Measurements from ENCODE around the gene TBCCD1. TPM values are rescaled to one million over a fixed set of nuclear protein-coding genes. Genes with fewer than 3 reads are reported as not detected.
A peak's percentile ranks its signal among the peaks of the same experiment; 100 is the strongest.

The TBCCD1 gene
- polyA plus RNA-seq (2013) = 16.7 TPM

- Histone ChIP-seq H3K4me3 (ENCODE audit: control insufficient read depth in 1 of 7, extremely low read depth in 1 of 7, insufficient read depth in 4 of 7, low read depth in 2 of 7, low read length in 6 of 7) (peak within 1 kb of the TSS; percentile 89 to 97 (median 96)), H3K27ac (ENCODE audit: insufficient read depth in 1 of 2, low read depth in 1 of 2, low read length in 2 of 2, poor library complexity in 1 of 2, severe bottlenecking in 2 of 2) (peak within 1 kb of the TSS; percentile 67 to 93), H3K36me3 (ENCODE audit: control insufficient read depth in 4 of 4, insufficient read depth in 4 of 4, low read length in 3 of 4) (peaks cover 0 to 3% (median 2%) of the 10 kb centered on the region in 4 experiments), H3K9me3 (ENCODE audit: control extremely low read depth in 1 of 5, control insufficient read depth in 4 of 5, insufficient read depth in 2 of 5, low read depth in 1 of 5, low read length in 4 of 5) (no peaks in the 10 kb centered on the region), H3K27me3 (replicated peaks in 2 of 5; ENCODE audit: control insufficient read depth in 4 of 5, insufficient read depth in 5 of 5, low read length in 4 of 5) (no peaks in the 10 kb centered on the region), H3K4me1 (ENCODE audit: control extremely low read depth in 1 of 4, control insufficient read depth in 4 of 4, insufficient read depth in 4 of 4, low read length in 3 of 4) (peaks cover 24 to 39% (median 33%) of the 10 kb centered on the region in 4 experiments)
- ChIA-PET CTCF (interaction anchor here (1.1 to 1.6 kb wide), 2 partner anchors 10 to 590 kb away, joined by 3 to 8 read pairs; no protein-coding TSS in a partner anchor), POLR2A (interaction anchor here (0.5 kb wide), 1 partner anchor 41 kb away, joined by 3 read pairs; no protein-coding TSS in a partner anchor)
- 0% methylated on average over 57 of the region's 66 CpGs for WGBS (ENCODE audit: insufficient coverage)
- peak; percentile 92 to 94 (median 92) for DNase-seq
These were observed at the start of gene TBCCD1 for GRCh38 chr3:186567072-186567921. TBCCD1 (minus strand) TSS chr3:186567339; CDS start chr3:186564329, 3,010 bp downstream.

GRCh38 chr3:186616299-186616617 lies 49.1 kb upstream of the TBCCD1 start:
- no peak overlapping the region for H3K4me3 ChIP-seq (ENCODE audit: control insufficient read depth in 1 of 7, extremely low read depth in 1 of 7, insufficient read depth in 4 of 7, low read depth in 2 of 7, low read length in 6 of 7)
- no peaks in the 10 kb centered on the region for H3K36me3 ChIP-seq (ENCODE audit: control insufficient read depth in 4 of 4, insufficient read depth in 4 of 4, low read length in 3 of 4)
- peaks cover 0 to 17% (median 11%) of the 10 kb centered on the region in 4 experiments for H3K4me1 ChIP-seq (ENCODE audit: control extremely low read depth in 1 of 4, control insufficient read depth in 4 of 4, insufficient read depth in 4 of 4, low read length in 3 of 4)
- ChIA-PET CTCF (interaction anchor here (0.9 to 6.7 kb wide), 23 partner anchors 10 to 639 kb away, joined by 3 to 78 read pairs (median 6); partner anchors contain the start of gene EIF4A2), POLR2A (no interaction called here)
- H3K9me3 ChIP-seq (ENCODE audit: control extremely low read depth in 1 of 5, control insufficient read depth in 4 of 5, insufficient read depth in 2 of 5, low read depth in 1 of 5, low read length in 4 of 5) = no peaks in the 10 kb centered on the region
- DNase-seq = no peak
- WGBS (ENCODE audit: insufficient coverage) = 98% methylated on average over 5 of the region's 8 CpGs
- H3K27me3 ChIP-seq (replicated peaks in 2 of 5; ENCODE audit: control insufficient read depth in 4 of 5, insufficient read depth in 5 of 5, low read length in 4 of 5) = peaks cover 0 to 17% (median 13%) of the 10 kb centered on the region in 5 experiments
- H3K27ac ChIP-seq (ENCODE audit: insufficient read depth in 1 of 2, low read depth in 1 of 2, low read length in 2 of 2, poor library complexity in 1 of 2, severe bottlenecking in 2 of 2) = no peak overlapping the region

GRCh38 chr3:186614597-186615483 lies 47.7 kb upstream of the TBCCD1 start:
- Histone ChIP-seq H3K36me3 (ENCODE audit: control insufficient read depth in 4 of 4, insufficient read depth in 4 of 4, low read length in 3 of 4) (no peaks in the 10 kb centered on the region), H3K27ac (ENCODE audit: insufficient read depth in 1 of 2, low read depth in 1 of 2, low read length in 2 of 2, poor library complexity in 1 of 2, severe bottlenecking in 2 of 2) (no peak overlapping the region), H3K9me3 (ENCODE audit: control extremely low read depth in 1 of 5, control insufficient read depth in 4 of 5, insufficient read depth in 2 of 5, low read depth in 1 of 5, low read length in 4 of 5) (no peaks in the 10 kb centered on the region), H3K4me3 (ENCODE audit: control insufficient read depth in 1 of 7, extremely low read depth in 1 of 7, insufficient read depth in 4 of 7, low read depth in 2 of 7, low read length in 6 of 7) (peak overlapping the region in 2 of 7 experiments; percentile 46 to 49), H3K27me3 (replicated peaks in 2 of 5; ENCODE audit: control insufficient read depth in 4 of 5, insufficient read depth in 5 of 5, low read length in 4 of 5) (peaks cover 0 to 17% (median 10%) of the 10 kb centered on the region in 5 experiments), H3K4me1 (ENCODE audit: control extremely low read depth in 1 of 4, control insufficient read depth in 4 of 4, insufficient read depth in 4 of 4, low read length in 3 of 4) (peaks cover 0 to 17% (median 11%) of the 10 kb centered on the region in 4 experiments)
- 33% methylated on average over 13 of the region's 16 CpGs for WGBS (ENCODE audit: insufficient coverage)
- ChIA-PET POLR2A (no interaction called here), CTCF (interaction anchor here (0.7 to 6.7 kb wide), 25 partner anchors 9 to 373 kb away, joined by 3 to 78 read pairs (median 4); partner anchors contain the start of genes CRYGS, DNAJB11 and HRG)
- DNase-seq = peak; percentile 66 to 81 (median 74)

GRCh38 chr3:186614266-186614596 lies 47.1 kb upstream of the TBCCD1 start:
- Histone ChIP-seq H3K9me3 (ENCODE audit: control extremely low read depth in 1 of 5, control insufficient read depth in 4 of 5, insufficient read depth in 2 of 5, low read depth in 1 of 5, low read length in 4 of 5) (no peaks in the 10 kb centered on the region), H3K27me3 (replicated peaks in 2 of 5; ENCODE audit: control insufficient read depth in 4 of 5, insufficient read depth in 5 of 5, low read length in 4 of 5) (peaks cover 0 to 17% (median 10%) of the 10 kb centered on the region in 5 experiments), H3K36me3 (ENCODE audit: control insufficient read depth in 4 of 4, insufficient read depth in 4 of 4, low read length in 3 of 4) (no peaks in the 10 kb centered on the region), H3K4me1 (ENCODE audit: control extremely low read depth in 1 of 4, control insufficient read depth in 4 of 4, insufficient read depth in 4 of 4, low read length in 3 of 4) (peaks cover 0 to 17% (median 11%) of the 10 kb centered on the region in 4 experiments), H3K27ac (ENCODE audit: insufficient read depth in 1 of 2, low read depth in 1 of 2, low read length in 2 of 2, poor library complexity in 1 of 2, severe bottlenecking in 2 of 2) (no peak overlapping the region), H3K4me3 (ENCODE audit: control insufficient read depth in 1 of 7, extremely low read depth in 1 of 7, insufficient read depth in 4 of 7, low read depth in 2 of 7, low read length in 6 of 7) (peak overlapping the region in 2 of 7 experiments; percentile 46 to 49)
- ChIA-PET POLR2A (no interaction called here), CTCF (interaction anchor here (0.7 to 6.7 kb wide), 25 partner anchors 10 to 372 kb away, joined by 3 to 78 read pairs (median 4); partner anchors contain the start of genes CRYGS, DNAJB11 and HRG)
- 32% methylated on average over 5 of the region's 6 CpGs for WGBS (ENCODE audit: insufficient coverage)
- no peak for DNase-seq

- WGBS (ENCODE audit: insufficient coverage) = 45% methylated on average over 2 of the region's 4 CpGs
- no peak overlapping the region for H3K27ac ChIP-seq (ENCODE audit: insufficient read depth in 1 of 2, low read depth in 1 of 2, low read length in 2 of 2, poor library complexity in 1 of 2, severe bottlenecking in 2 of 2)
- ChIA-PET POLR2A (no interaction called here), CTCF (interaction anchor here (0.8 to 6.7 kb wide), 16 partner anchors 12 to 670 kb away, joined by 3 to 78 read pairs (median 8); partner anchors contain the start of genes CRYGS and DNAJB11)
- H3K9me3 ChIP-seq (ENCODE audit: control extremely low read depth in 1 of 5, control insufficient read depth in 4 of 5, insufficient read depth in 2 of 5, low read depth in 1 of 5, low read length in 4 of 5) = no peaks in the 10 kb centered on the region
- H3K36me3 ChIP-seq (ENCODE audit: control insufficient read depth in 4 of 4, insufficient read depth in 4 of 4, low read length in 3 of 4) = no peaks in the 10 kb centered on the region
- DNase-seq = no peak
- H3K27me3 ChIP-seq (replicated peaks in 2 of 5; ENCODE audit: control insufficient read depth in 4 of 5, insufficient read depth in 5 of 5, low read length in 4 of 5) = peaks cover 0 to 15% (median 10%) of the 10 kb centered on the region in 5 experiments
- no peak overlapping the region for H3K4me3 ChIP-seq (ENCODE audit: control insufficient read depth in 1 of 7, extremely low read depth in 1 of 7, insufficient read depth in 4 of 7, low read depth in 2 of 7, low read length in 6 of 7)
- H3K4me1 ChIP-seq (ENCODE audit: control extremely low read depth in 1 of 4, control insufficient read depth in 4 of 4, insufficient read depth in 4 of 4, low read length in 3 of 4) = peaks cover 0 to 17% (median 11%) of the 10 kb centered on the region in 4 experiments
These were observed 46.6 kb upstream of the TBCCD1 start for GRCh38 chr3:186613637-186614265.

- Histone ChIP-seq H3K4me3 (ENCODE audit: control insufficient read depth in 1 of 7, extremely low read depth in 1 of 7, insufficient read depth in 4 of 7, low read depth in 2 of 7, low read length in 6 of 7) (no peak within 1 kb of the TSS), H3K27ac (ENCODE audit: insufficient read depth in 1 of 2, low read depth in 1 of 2, low read length in 2 of 2, poor library complexity in 1 of 2, severe bottlenecking in 2 of 2) (no peak within 1 kb of the TSS), H3K27me3 (replicated peaks in 2 of 5; ENCODE audit: control insufficient read depth in 4 of 5, insufficient read depth in 5 of 5, low read length in 4 of 5) (peaks cover 0 to 8% (median 7%) of the 10 kb centered on the region in 5 experiments), H3K36me3 (ENCODE audit: control insufficient read depth in 4 of 4, insufficient read depth in 4 of 4, low read length in 3 of 4) (no peaks in the 10 kb centered on the region), H3K9me3 (ENCODE audit: control extremely low read depth in 1 of 5, control insufficient read depth in 4 of 5, insufficient read depth in 2 of 5, low read depth in 1 of 5, low read length in 4 of 5) (no peaks in the 10 kb centered on the region), H3K4me1 (ENCODE audit: control extremely low read depth in 1 of 4, control insufficient read depth in 4 of 4, insufficient read depth in 4 of 4, low read length in 3 of 4) (peaks cover 0 to 17% (median 11%) of the 10 kb centered on the region in 4 experiments)
- DNase-seq = no peak
- WGBS (ENCODE audit: insufficient coverage) = 97% methylated on average over 4 of the region's 7 CpGs
- POLR2A ChIA-PET = no interaction called here
- CTCF ChIA-PET = interaction anchor here (0.7 to 6.7 kb wide), 11 partner anchors 11 to 669 kb away, joined by 3 to 78 read pairs (median 6); no protein-coding TSS in a partner anchor
These were observed 45.8 kb upstream of the TBCCD1 start, which contains the start of gene AHSG for GRCh38 chr3:186612721-186613636. AHSG (plus strand) TSS chr3:186613060; CDS start chr3:186613142, 82 bp downstream.
